Transverse colon (tissue), 4 donors: ENCODE data around the gene TRIP6. TPM values are rescaled to one million over a fixed set of nuclear protein-coding genes. Genes with fewer than 3 reads are reported as not detected.
A peak's percentile ranks its signal among the peaks of the same experiment; 100 is the strongest.

ENCODE experiments used
- DNase-seq: peaks from one replicate; pipeline ENCODE4 v3.0.0-alpha.2; 2019
- H3K27ac ChIP-seq, 4 donors: fragments of 200-600 bp; sonication (generic); 2 replicates each; pipeline ENCODE4 v1.5.1; 2016 to 2018; ENCODE audit warnings: inconsistent platforms in 4 of 4
- H3K27me3 ChIP-seq: fragments of 200-600 bp; sonication (generic); 2 replicates; pipeline ENCODE4 v1.5.1; 2017; ENCODE audit warnings: inconsistent platforms
- H3K36me3 ChIP-seq, 4 donors: fragments of 200-600 bp; sonication (generic); 2 replicates each; pipeline ENCODE4 v1.5.1; 2017 to 2019; ENCODE audit warnings: inconsistent platforms in 4 of 4
- H3K4me1 ChIP-seq, 4 donors: fragments of 200-600 bp; sonication (generic); 2 replicates each; pipeline ENCODE4 v1.5.1; 2017 to 2020; ENCODE audit warnings: inconsistent platforms in 4 of 4
- H3K4me3 ChIP-seq, 4 donors: fragments of 200-600 bp; sonication (generic); 1 replicate in 1 of 4; 2 replicates in 3 of 4; pipeline versions ENCODE4 v1.5.1 to v1.6.1; 2017 to 2019; ENCODE audit warnings: inconsistent platforms in 4 of 4
- H3K9me3 ChIP-seq, 2 donors: fragments of 200-600 bp; sonication (generic); 2 replicates each; pipeline ENCODE4 v1.5.1; 2017 to 2019; ENCODE audit warnings: inconsistent platforms in 2 of 2
- CTCF ChIP-seq, 5 experiments: fragments of 200-600 bp in 3 of 5; fragments of 450-650 bp in 2 of 5; sonication (generic) in 3 of 5; IDR thresholded peaks; 1 replicate in 2 of 5; 2 replicates in 3 of 5; pipeline ENCODE4 v1.5.1; 2016 to 2017; ENCODE audit warnings: antibody characterized with exemption in 5 of 5, inconsistent platforms in 3 of 5, mild to moderate bottlenecking in 2 of 5, moderate library complexity in 1 of 5
- EP300 ChIP-seq: sonication (generic); formaldehyde crosslinking; IDR thresholded peaks from one replicate; pipeline ENCODE4 v1.6.1; 2017; ENCODE audit warnings: antibody characterized with exemption, low read depth
- POLR2A ChIP-seq: fragments of 450-650 bp; IDR thresholded peaks from one replicate; pipeline ENCODE4 v1.6.1; 2016; ENCODE audit warnings: antibody characterized with exemption, mild to moderate bottlenecking, moderate library complexity
- POLR2AphosphoS5 ChIP-seq, 3 donors: sonication (generic); formaldehyde crosslinking; IDR thresholded peaks; one replicate each; pipeline ENCODE4 v1.6.1; 2016; ENCODE audit warnings: antibody characterized with exemption in 3 of 3
- WGBS, 2 donors: methylation state at CpG; one replicate each; pipeline ENCODE4 v1.1.5; 2018; ENCODE audit warnings: low coverage in 1 of 2; 5-methylcytosine and 5-hydroxymethylcytosine counted together
- in situ Hi-C, 4 donors: fragments of 200-750 bp; cut with MboI; loops; one replicate each; pipeline versions ENCODE4 v1.15.0 to v1.15.1; 2017; ENCODE audit warnings: low sequenced_read_pairs in 3 of 4, low pct_ligation_motif_present in 1 of 4, low pct_unique_long_range_greater_than_20kb in 1 of 4
- intact Hi-C: fragments of 100-400 bp; cut with DNase I; formaldehyde crosslinking; loops from one replicate; pipeline ENCODE4 v1.15.1; 2023; ENCODE audit warnings: low total_unique reads
- total RNA-seq, 4 donors: library from RNA; depleted of rRNA; stranded (reverse); fragments of >200 nt; gene quantifications; one replicate each; pipeline ENCODE4 v1.1.0, GENCODE V29; 2016

TRIP6 gene
- total RNA-seq, 4 donors from 2014 or later: 10.9 to 24.3 (median 21.2) TPM

GRCh38 chr7:100888291-100888987 lies 21.3 kb downstream of the TRIP6 start:
- TF ChIP-seq POLR2A (no peak), POLR2AphosphoS5 (IDR thresholded peaks at IDR 0.05) (no peak), CTCF (IDR thresholded peaks at IDR 0.05) (no peak)
- peaks cover 0 to 39% (median 18%) of the 10 kb centered on the region in 4 donors for H3K36me3 ChIP-seq
- intact Hi-C loops (no loop called here), in situ Hi-C loops (no loop called here)
- DNase-seq: no peak
- no peaks in the 10 kb centered on the region for H3K27me3 ChIP-seq
- WGBS, 2 donors: 74% methylated on average over 18 of the region's 18 CpGs; no CpG with 5 or more reads in 1 of the 2 donors
- H3K27ac ChIP-seq: peak overlapping the region; percentile 94 to 100 (median 96)
- no peaks in the 10 kb centered on the region for H3K9me3 ChIP-seq
- peak overlapping the region in 3 of 4 donors; percentile 31 to 63 (median 58) for H3K4me3 ChIP-seq
- H3K4me1 ChIP-seq: peaks cover 26 to 42% (median 30%) of the 10 kb centered on the region in 4 donors

- peaks cover 0 to 31% (median 15%) of the 10 kb centered on the region in 4 donors for H3K36me3 ChIP-seq
- in situ Hi-C loops: no loop called here
These were observed 22.0 kb downstream of the TRIP6 start, which contains the start of gene UFSP1 for GRCh38 chr7:100888988-100889750. UFSP1 (minus strand) TSS chr7:100889715; CDS start chr7:100889271, 444 bp downstream.

GRCh38 chr7:100890653-100891567 lies 23.7 kb downstream of the TRIP6 start:
- DNase-seq: no peak
- Histone ChIP-seq H3K36me3 (peaks cover 0 to 14% (median 6%) of the 10 kb centered on the region in 4 donors), H3K9me3 (no peaks in the 10 kb centered on the region), H3K27me3 (peaks cover 22% of the 10 kb centered on the region), H3K4me1 (peaks cover 38 to 64% (median 44%) of the 10 kb centered on the region in 4 donors), H3K27ac (peak overlapping the region; percentile 94 to 100 (median 96)), H3K4me3 (peak overlapping the region; percentile 51 to 90 (median 60))
- 38 to 41% methylated on average over 13 to 43 of the region's 43 CpGs for WGBS, 2 donors
- intact Hi-C loops (loop anchor here (5.0 kb wide), 1 partner anchor 186 kb away; no protein-coding TSS in a partner anchor), in situ Hi-C loops (loop anchor here in 2 of 4 donors (5.0 to 10.0 kb wide), 2 partner anchors 171 to 254 kb away; no protein-coding TSS in a partner anchor)
- TF ChIP-seq POLR2AphosphoS5 (IDR thresholded peaks at IDR 0.05) (no peak), POLR2A (no peak), EP300 (no peak)

More at GRCh38 chr7:100888988-100889750, 22.0 kb downstream of the TRIP6 start, which contains the start of gene UFSP1:
- Histone ChIP-seq H3K27ac (peak within 1 kb of the TSS; percentile 94 to 100 (median 96)), H3K4me3 (peak within 1 kb of the TSS; percentile 51 to 90 (median 60)), H3K4me1 (peaks cover 26 to 46% (median 30%) of the 10 kb centered on the region in 4 donors), H3K9me3 (no peaks in the 10 kb centered on the region), H3K27me3 (peaks cover 4% of the 10 kb centered on the region)
- intact Hi-C loops: no loop called here
- no peak for TF ChIP-seq EP300
- TF ChIP-seq POLR2AphosphoS5 (IDR thresholded peaks at IDR 0.05): no peak
- no peak for TF ChIP-seq POLR2A
- no peak for TF ChIP-seq CTCF (IDR thresholded peaks at IDR 0.05)
- no peak for DNase-seq
- WGBS, 2 donors: 4% methylated on average over 27 of the region's 73 CpGs; no CpG with 5 or more reads in 1 of the 2 donors

GRCh38 chr7:100891568-100892247 lies 24.5 kb downstream of the TRIP6 start:
- H3K4me1 ChIP-seq: peaks cover 46 to 71% (median 52%) of the 10 kb centered on the region in 4 donors
- no peaks in the 10 kb centered on the region for H3K9me3 ChIP-seq
- no peak overlapping the region for H3K4me3 ChIP-seq
- in situ Hi-C loops (loop anchor here in 2 of 4 donors (5.0 to 10.0 kb wide), 2 partner anchors 171 to 253 kb away; no protein-coding TSS in a partner anchor), intact Hi-C loops (loop anchor here (5.0 kb wide), 1 partner anchor 186 kb away; no protein-coding TSS in a partner anchor)
- no peak overlapping the region for H3K27ac ChIP-seq
- peaks cover 0 to 6% (median 2%) of the 10 kb centered on the region in 4 donors for H3K36me3 ChIP-seq
- H3K27me3 ChIP-seq: peaks cover 30% of the 10 kb centered on the region
- WGBS, 2 donors: 70 to 71% methylated on average over 6 to 8 of the region's 8 CpGs
- TF ChIP-seq EP300: no peak
- TF ChIP-seq POLR2A: no peak
- TF ChIP-seq CTCF (IDR thresholded peaks at IDR 0.05): no peak
- no peak for TF ChIP-seq POLR2AphosphoS5 (IDR thresholded peaks at IDR 0.05)
- DNase-seq: no peak
